K562 (cell line): Measurements from ENCODE around the gene AP1G1. TPM values are rescaled to one million over a fixed set of nuclear protein-coding genes. Genes with fewer than 3 reads are reported as not detected.

Source experiments
- ATAC-seq: fragments of 200-7000 bp; cut with Tn5 transposase; 3 replicates; pipeline ENCODE4 v1.9.1; 2020; ENCODE audit warnings: moderate library complexity
- BruUV-seq: library from RNA; stranded (reverse); fragments of 400-500 nt; replicated peaks from 2 replicates; lab custom pipeline; 2021; lab: Mats Ljungman, UMichigan
- CTCF ChIA-PET: fragments of 300-600 bp; formaldehyde crosslinking; extraction: SDS; loops from one replicate; lab custom pipeline; 2021; ENCODE audit warnings: low intra/inter-chr PET ratio; lab: Yijun Ruan, JAX
- POLR2A ChIA-PET: fragments of 300-600, 350-650 bp; sonication (Branson Sonifier 250); formaldehyde crosslinking; extraction: SDS; loops from one replicate; lab custom pipeline; 2021; ENCODE audit warnings: antibody characterized with exemption, inconsistent platforms; lab: Yijun Ruan, JAX
- DNase-seq, 4 experiments: peaks; one replicate each; pipeline versions ENCODE4 v3.0.0 to v3.0.0-alpha.2; 2011 to 2018; ENCODE audit warnings: low spot score in 3 of 4, mixed read lengths in 3 of 4; ENCODE audit errors: extremely low read depth in 1 of 4
- FAIRE-seq: peaks from 2 replicates; lab custom pipeline; 2011; peaks lifted over from hg19 to GRCh38; lab: Jason Lieb, UNC
- H2AFZ ChIP-seq: 2 replicates; pipeline ENCODE4 v1.6.0; 2011; ENCODE audit warnings: low read depth, low read length, control low read depth, inconsistent platforms
- H3K27ac ChIP-seq: fragments of 200-600 bp; 3 replicates; pipeline ENCODE4 v1.8.0; 2011; ENCODE audit warnings: low read depth, mild to moderate bottlenecking, control low read depth, inconsistent platforms, low read length, moderate library complexity, mixed read lengths; ENCODE audit errors: extremely low read depth
- H3K27me3 ChIP-seq, 2 experiments: fragments of 300-600 bp in 1 of 2; 2 replicates in 1 of 2; 3 replicates in 1 of 2; pipeline versions ENCODE4 v1.6.0 to v1.8.0; 2011; ENCODE audit warnings: inconsistent platforms in 2 of 2, low read length in 2 of 2, mild to moderate bottlenecking in 1 of 2, mixed read lengths in 1 of 2, moderate library complexity in 1 of 2; ENCODE audit not compliant: control insufficient read depth in 2 of 2, insufficient read depth in 2 of 2
- H3K36me3 ChIP-seq: fragments of 300-600 bp; 3 replicates; pipeline ENCODE4 v1.8.0; 2011; ENCODE audit warnings: mild to moderate bottlenecking, low read length, inconsistent platforms; ENCODE audit not compliant: control insufficient read depth, insufficient read depth
- H3K4me1 ChIP-seq, 2 experiments: fragments of 200-600 bp in 1 of 2; replicated peaks in 1 of 2; 2 replicates in 1 of 2; 3 replicates in 1 of 2; pipeline versions ENCODE4 v1.5.1 to v1.8.0; 2011; ENCODE audit warnings: inconsistent platforms in 2 of 2, low read length in 2 of 2, mild to moderate bottlenecking in 1 of 2, mixed read lengths in 1 of 2, moderate library complexity in 1 of 2; ENCODE audit not compliant: control insufficient read depth in 2 of 2, insufficient read depth in 2 of 2
- H3K4me2 ChIP-seq: 2 replicates; pipeline ENCODE4 v1.6.1; 2011; ENCODE audit warnings: low read length, control low read depth, inconsistent platforms, mixed read lengths; ENCODE audit not compliant: insufficient read depth
- H3K4me3 ChIP-seq: fragments of 200-600 bp; sonication (generic), shearing (Covaris generic); 2 replicates; pipeline ENCODE4 v1.5.1; 2016; ENCODE audit warnings: control low read depth, inconsistent platforms
- H3K79me2 ChIP-seq: fragments of 200-600 bp; 3 replicates; pipeline ENCODE4 v1.8.0; 2011; ENCODE audit warnings: low read length, inconsistent platforms; ENCODE audit not compliant: control insufficient read depth, insufficient read depth
- H3K9ac ChIP-seq, 2 experiments: 2 replicates each; pipeline versions ENCODE4 v1.6.0 to v1.6.1; 2011; ENCODE audit warnings: low read depth in 2 of 2, low read length in 2 of 2, control low read depth in 1 of 2, inconsistent platforms in 1 of 2, mild to moderate bottlenecking in 1 of 2, mixed read lengths in 1 of 2; ENCODE audit not compliant: insufficient read depth in 1 of 2
- H3K9me1 ChIP-seq: one replicate; pipeline ENCODE4 v1.6.0; 2011; ENCODE audit warnings: inconsistent platforms, mild to moderate bottlenecking, low read length, moderate library complexity; ENCODE audit not compliant: control insufficient read depth, insufficient read depth
- H3K9me3 ChIP-seq: replicated peaks from 2 replicates; pipeline ENCODE4 v1.5.1; 2011; ENCODE audit warnings: low read depth, low read length, inconsistent platforms; ENCODE audit not compliant: control insufficient read depth, insufficient read depth
- H4K20me1 ChIP-seq: replicated peaks from 2 replicates; pipeline ENCODE4 v1.6.1; 2011; ENCODE audit warnings: low read length, inconsistent platforms, mixed read lengths; ENCODE audit not compliant: control insufficient read depth, insufficient read depth
- ARNT ChIP-seq, 2 experiments: fragments of 450-650 bp; IDR thresholded peaks; 2 replicates each; pipeline ENCODE4 v1.6.1; 2016; ENCODE audit warnings: mild to moderate bottlenecking in 1 of 2
- FOXK1 ChIP-seq: sonication (generic); formaldehyde crosslinking; IDR thresholded peaks from 2 replicates; pipeline ENCODE4 v1.8.0; 2022; ENCODE audit warnings: missing genetic modification reagents, mild to moderate bottlenecking, borderline replicate concordance
- SNRNP70 ChIP-seq: fragments of 200-400 bp; formaldehyde crosslinking; optimal IDR thresholded peaks from 2 replicates; pipeline ENCODE3; 2017; ENCODE audit warnings: low read depth, low read length
- TRIM24 ChIP-seq, 2 experiments: fragments of 450-650 bp; IDR thresholded peaks; 2 replicates each; pipeline ENCODE4 v1.6.1; 2016
- ZNF324 ChIP-seq: fragments of 250-450 bp; sonication (Bioruptor Pico); IDR thresholded peaks from 2 replicates; pipeline ENCODE4 v1.4.0; 2020; ENCODE audit warnings: mild to moderate bottlenecking
- ZNF431 ChIP-seq: sonication (generic); formaldehyde crosslinking; IDR thresholded peaks from 2 replicates; pipeline ENCODE4 v1.8.0; 2022; ENCODE audit warnings: mild to moderate bottlenecking, missing genetic modification reagents
- ZNF695 ChIP-seq: fragments of 450-650 bp; formaldehyde crosslinking; IDR thresholded peaks from 2 replicates; pipeline ENCODE4 v1.4.0; 2020; ENCODE audit warnings: mild to moderate bottlenecking, moderate library complexity
- WGBS: fragments of 100-300 bp; shearing (Covaris generic); methylation state at CpG from one replicate; pipeline ENCODE4 v1.1.6; 2016; ENCODE audit warnings: low coverage, mixed read lengths; ENCODE audit not compliant: insufficient coverage; ENCODE audit errors: missing lambda C conversion rate; 5-methylcytosine and 5-hydroxymethylcytosine counted together
- in situ Hi-C: fragments of 300-500 bp; cut with MboI; formaldehyde crosslinking; loops from 4 replicates; pipeline ENCODE4 v1.15.0; 2018; ENCODE audit warnings: inconsistent platforms, mixed read lengths
- intact Hi-C: fragments of 100-400 bp; cut with micrococcal nuclease; formaldehyde crosslinking; loops from 2 replicates; pipeline ENCODE4 v1.14.2; 2022
- polyA plus RNA-seq, 8 experiments: library from polyadenylated mRNA; depleted of rRNA in 4 of 8; stranded (reverse) in 5 of 8; unstranded in 3 of 8; fragments of >200 nt; fragmentation: Nextera tagmentation in 2 of 8; fragmentation: Illumina TruSeq in 1 of 8; extraction: Ambion mirVana in 2 of 8; extraction: Trizol in 1 of 8; gene quantifications; 2 replicates each; pipeline versions ENCODE4 v1.2.1 to v1.2.3, GENCODE V29; 2011 to 2014; ENCODE audit warnings: inconsistent platforms in 1 of 8, missing spikeins in 1 of 8
- total RNA-seq, 7 experiments: library from RNA; depleted of rRNA in 6 of 7; stranded (reverse); fragments of >200 nt in 6 of 7; fragmentation: Illumina TruSeq in 2 of 7; extraction: Trizol in 2 of 7; gene quantifications; 2 replicates each; pipeline versions ENCODE4 v1.2.1 to v1.2.3, GENCODE V29; 2011 to 2021; ENCODE audit warnings: low replicate concordance in 1 of 7
- TF ChIP-seq, protein P1 (sequence below): sonication (generic); formaldehyde crosslinking; IDR thresholded peaks from 2 replicates; pipeline ENCODE4 v1.8.1; 2023; ENCODE audit warnings: mild to moderate bottlenecking, missing genetic modification reagents, moderate library complexity
- TF ChIP-seq, protein P2 (sequence below): IDR thresholded peaks from 2 replicates; pipeline ENCODE4 v1.6.1; 2014; ENCODE audit warnings: antibody characterized with exemption

The AP1G1 gene
- total and polyA plus RNA-seq, 9 of the 15 experiments (the other 6 are each of a cell fraction or from before 2014, with no cell fraction given), result 7.0 to 59.2 (median 42.0) TPM

DNA sequence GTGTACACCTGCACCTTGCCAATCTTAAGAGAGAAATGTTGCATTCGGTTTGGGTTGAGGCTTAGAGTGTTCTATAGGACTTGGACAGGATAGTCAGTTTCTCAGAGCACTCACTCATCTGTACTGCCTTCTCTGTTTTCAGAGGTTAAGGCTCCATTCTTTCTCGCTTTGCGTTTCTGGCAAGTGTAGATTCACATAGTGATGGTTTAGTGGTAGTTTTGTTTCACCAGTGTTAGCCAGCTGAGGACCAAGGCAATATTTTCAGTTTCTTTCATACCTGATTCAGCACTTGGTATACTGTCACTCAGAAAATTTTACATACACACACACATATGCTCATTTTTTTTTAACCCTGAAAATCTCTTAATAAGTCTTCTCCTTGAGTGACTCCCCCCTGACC, 38.5 kb upstream of the AP1G1 start:
- Histone ChIP-seq H3K79me2 (peaks cover 23% of the 10 kb centered on the region), H3K4me3 (peak overlapping the region; percentile 91), H3K27me3 (no peaks in the 10 kb centered on the region), H3K9me1 (no peaks in the 10 kb centered on the region), H3K27ac (no peak overlapping the region), H2AFZ (no peak overlapping the region), H3K9me3 (no peaks in the 10 kb centered on the region), H3K4me2 (peak overlapping the region; percentile 81), H3K4me1 (peaks cover 0 to 10% of the 10 kb centered on the region in 2 experiments; a peak in 2 of 5 replicates)
- FAIRE-seq, result no peak
- no TSS peak for BruUV-seq
- CTCF ChIA-PET, result no interaction called here
- in situ Hi-C loops, result no loop called here
- TF ChIP-seq ZNF431 (CRISPR knock-in tag) (no peak), ZNF695 (CRISPR knock-in tag) (no peak), ARNT (IDR thresholded peaks at IDR 0.05) (no peak), SNRNP70 (no peak), FOXK1 (CRISPR knock-in tag) (no peak), ZNF324 (CRISPR knock-in tag) (no peak), TRIM24 (IDR thresholded peaks at IDR 0.05) (no peak)
- TF ChIP-seq, protein P1, sequence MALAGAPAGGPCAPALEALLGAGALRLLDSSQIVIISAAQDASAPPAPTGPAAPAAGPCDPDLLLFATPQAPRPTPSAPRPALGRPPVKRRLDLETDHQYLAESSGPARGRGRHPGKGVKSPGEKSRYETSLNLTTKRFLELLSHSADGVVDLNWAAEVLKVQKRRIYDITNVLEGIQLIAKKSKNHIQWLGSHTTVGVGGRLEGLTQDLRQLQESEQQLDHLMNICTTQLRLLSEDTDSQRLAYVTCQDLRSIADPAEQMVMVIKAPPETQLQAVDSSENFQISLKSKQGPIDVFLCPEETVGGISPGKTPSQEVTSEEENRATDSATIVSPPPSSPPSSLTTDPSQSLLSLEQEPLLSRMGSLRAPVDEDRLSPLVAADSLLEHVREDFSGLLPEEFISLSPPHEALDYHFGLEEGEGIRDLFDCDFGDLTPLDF, result no peak
- TF ChIP-seq, protein P2, sequence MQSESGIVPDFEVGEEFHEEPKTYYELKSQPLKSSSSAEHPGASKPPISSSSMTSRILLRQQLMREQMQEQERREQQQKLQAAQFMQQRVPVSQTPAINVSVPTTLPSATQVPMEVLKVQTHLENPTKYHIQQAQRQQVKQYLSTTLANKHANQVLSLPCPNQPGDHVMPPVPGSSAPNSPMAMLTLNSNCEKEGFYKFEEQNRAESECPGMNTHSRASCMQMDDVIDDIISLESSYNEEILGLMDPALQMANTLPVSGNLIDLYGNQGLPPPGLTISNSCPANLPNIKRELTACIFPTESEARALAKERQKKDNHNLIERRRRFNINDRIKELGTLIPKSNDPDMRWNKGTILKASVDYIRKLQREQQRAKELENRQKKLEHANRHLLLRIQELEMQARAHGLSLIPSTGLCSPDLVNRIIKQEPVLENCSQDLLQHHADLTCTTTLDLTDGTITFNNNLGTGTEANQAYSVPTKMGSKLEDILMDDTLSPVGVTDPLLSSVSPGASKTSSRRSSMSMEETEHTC, result no peak
- TF ChIP-seq, all 486 proteins: peak for 0
- DNase-seq, result no peak
- WGBS, result 52% methylated on average over 3 of the region's 3 CpGs
- no peaks in the 10 kb centered on the region for H4K20me1 ChIP-seq
- POLR2A ChIA-PET, result interaction anchor here (1.1 to 1.9 kb wide), 3 partner anchors 11 to 36 kb away, joined by 3 to 7 read pairs (median 4); no protein-coding TSS in a partner anchor
- peak overlapping the region in 1 of 2 experiments; percentile 82; a peak in 3 of 4 replicates for H3K9ac ChIP-seq
- peaks cover 43% of the 10 kb centered on the region for H3K36me3 ChIP-seq
- ATAC-seq, result no peak
- intact Hi-C loops, result loop anchor here (5.0 kb wide), 1 partner anchor 40 kb away; the partner anchor contains the start of gene AP1G1
